ENCODE data around the gene CELF3.
"Not testable (repeated sequence)": the region's sequence is repeated elsewhere in the genome, so short reads cannot be mapped to it uniquely, and the experiment has no call there.

CELF3 gene

GRCh38 chr1:151693057-151693651 is 23.4 kb downstream of the CELF3 start:
- no peak for DNase-seq

GRCh38 chr1:151692226-151692625 is 24.4 kb downstream of the CELF3 start:
- DNase-seq: no peak

GRCh38 chr1:151689494-151689893 is 27.1 kb downstream of the CELF3 start:
- DNase-seq: no peak

GRCh38 chr1:151686561-151686960 is 30.0 kb downstream of the CELF3 start:
- no peak for DNase-seq

GRCh38 chr1:151684128-151684527 is 32.5 kb downstream of the CELF3 start:
- no peak for DNase-seq

DNA sequence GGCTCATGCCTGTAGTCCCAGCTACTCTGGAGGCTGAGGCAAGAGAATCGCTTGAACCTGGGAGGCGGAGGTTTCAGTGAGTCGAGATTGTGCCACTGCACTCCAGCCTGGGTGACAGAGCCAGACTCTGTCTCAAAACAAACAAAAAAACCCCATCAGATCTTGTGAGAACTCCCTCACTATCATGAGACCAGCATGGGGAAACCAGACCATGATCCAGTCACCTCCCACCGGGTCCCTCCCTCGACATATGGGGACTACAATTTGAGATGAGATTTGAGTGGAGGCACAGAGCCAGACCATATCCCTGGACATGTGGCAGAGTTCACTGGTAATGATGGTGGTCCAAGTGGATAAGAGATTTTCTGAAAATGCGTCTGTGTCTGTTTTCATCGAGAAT is 33.7 kb downstream of the CELF3 start:
- not testable (repeated sequence) for DNase-seq

DNA sequence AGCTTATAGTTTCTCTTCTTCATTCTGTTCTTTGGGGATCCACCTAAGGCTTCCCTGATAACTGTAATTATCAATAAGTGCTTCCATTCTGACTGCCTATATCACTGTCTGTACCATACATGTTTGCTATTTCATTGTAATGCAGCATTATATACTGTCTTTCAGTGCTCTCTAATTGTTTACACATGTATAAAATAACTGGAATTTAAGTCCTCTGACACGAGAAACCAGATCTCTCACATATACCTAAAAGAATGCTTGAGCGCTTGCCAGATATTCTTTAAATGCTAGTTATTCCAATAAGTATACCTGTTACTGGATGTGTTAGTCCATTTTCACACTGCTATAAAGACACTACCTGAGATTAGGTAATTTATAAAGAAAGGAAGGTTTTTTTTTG is 34.7 kb downstream of the CELF3 start:
- no peak for DNase-seq

GRCh38 chr1:151680826-151681225 is 35.8 kb downstream of the CELF3 start:
- no peak for DNase-seq

DNA sequence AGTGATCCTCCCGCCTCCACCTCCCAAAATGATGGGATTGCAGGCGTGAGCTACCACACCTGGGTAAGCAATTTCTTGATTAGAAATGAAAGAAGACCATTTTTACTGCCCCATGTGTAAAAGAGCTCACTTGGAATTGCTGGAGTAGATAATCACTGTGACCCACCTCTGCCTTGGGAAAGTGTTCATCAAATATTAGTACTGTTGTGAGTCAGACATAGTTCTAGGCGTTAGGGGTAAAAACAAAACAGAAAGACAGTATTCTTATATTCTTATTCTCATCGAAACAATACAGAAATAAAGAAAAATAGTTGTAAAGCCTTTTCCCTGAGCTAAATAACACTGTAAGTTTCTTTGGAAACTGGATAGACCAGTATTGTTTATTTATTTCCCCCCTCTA is 36.2 kb downstream of the CELF3 start:
- DNase-seq: no peak

GRCh38 chr1:151673407-151673806 is 43.2 kb downstream of the CELF3 start:
- no peak for DNase-seq

GRCh38 chr1:151670036-151670675 is 46.4 kb downstream of the CELF3 start:
- DNase-seq: not testable (repeated sequence)

DNA sequence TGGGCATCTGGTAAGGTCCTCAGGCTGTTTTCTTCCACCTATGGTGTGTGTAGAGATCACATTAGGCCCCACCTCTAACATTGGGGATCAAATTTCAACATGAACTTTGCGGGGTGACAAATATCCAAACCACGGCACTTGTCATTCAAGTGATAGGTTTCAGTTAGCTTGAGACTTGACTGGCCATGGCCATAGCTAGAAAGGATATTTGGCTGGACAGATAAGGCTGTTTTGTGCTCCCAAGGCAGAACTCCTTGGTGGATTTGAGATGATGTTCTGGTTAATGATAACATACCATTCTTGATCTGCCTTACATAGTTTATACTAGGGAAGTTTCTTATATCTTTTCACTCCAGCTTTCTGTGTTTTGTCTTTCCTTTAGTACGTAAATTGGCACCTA is 48.5 kb downstream of the CELF3 start:
- no peak for DNase-seq

GRCh38 chr1:151661751-151662150 is 54.9 kb downstream of the CELF3 start:
- no peak for DNase-seq

GRCh38 chr1:151655371-151655770 is 61.2 kb downstream of the CELF3 start:
- DNase-seq: no peak

DNA sequence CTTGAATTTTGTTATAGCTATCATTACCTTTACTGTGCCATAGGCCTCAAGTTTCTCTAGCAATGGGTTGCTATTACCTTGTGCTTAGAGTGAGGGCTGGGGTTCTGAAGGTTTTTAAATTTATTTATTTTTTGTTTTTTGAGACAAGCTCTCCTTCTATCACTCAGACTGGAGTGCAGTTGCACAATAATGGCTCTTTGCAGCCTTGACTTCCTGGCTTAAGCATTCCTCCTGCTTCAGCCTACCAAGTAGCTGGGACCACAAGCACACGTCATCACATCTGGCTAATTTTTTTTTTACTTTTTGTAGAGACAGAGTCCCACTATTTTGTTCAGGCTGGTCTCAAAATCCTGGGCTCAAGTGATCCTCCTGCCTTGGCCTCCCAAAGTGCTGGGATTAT is 63.2 kb downstream of the CELF3 start:
- DNase-seq: no peak

Measured in activated CD4-positive, alpha-beta T cell treated with anti-CD3 and anti-CD28 coated beads, Interleukin-2, amount 50 U/mL, for 48 hours (primary cell).